H1 (cell line): ENCODE measurements around the gene ZNF830. TPM values are rescaled to one million over a fixed set of nuclear protein-coding genes. Genes with fewer than 3 reads are reported as not detected.

Experiments used
- CHD7 ChIP-seq: fragments of 300-600 bp; sonication (generic); IDR thresholded peaks from 2 replicates; pipeline ENCODE4 v1.7.1; 2012; ENCODE audit warnings: low read length, moderate library complexity, mild to moderate bottlenecking, inconsistent platforms; ENCODE audit not compliant: insufficient replicate concordance
- CREB1 ChIP-seq: IDR thresholded peaks from 2 replicates; pipeline ENCODE4 v1.6.1; 2012; ENCODE audit warnings: inconsistent platforms
- FOSL1 ChIP-seq: IDR thresholded peaks from 2 replicates; pipeline ENCODE4 v1.6.1; 2011; ENCODE audit warnings: mild to moderate bottlenecking, low read depth, low read length, moderate library complexity; ENCODE audit not compliant: insufficient read depth
- HDAC2 ChIP-seq, 2 experiments: fragments of 300-600 bp in 1 of 2; sonication (generic) in 1 of 2; IDR thresholded peaks; 2 replicates each; pipeline ENCODE4 v1.6.1; 2011 to 2012; ENCODE audit warnings: low read depth in 2 of 2, low read length in 2 of 2, mild to moderate bottlenecking in 2 of 2, moderate library complexity in 2 of 2, borderline replicate concordance in 1 of 2, inconsistent platforms in 1 of 2
- PHF8 ChIP-seq: fragments of 200-600 bp; sonication (generic); conservative IDR thresholded peaks from 2 replicates; pipeline ENCODE4 v1.7.1; 2012; ENCODE audit warnings: low read depth, mild to moderate bottlenecking, inconsistent platforms, low read length, moderate library complexity
- POLR2A ChIP-seq, 2 experiments: IDR thresholded peaks; 1 replicate in 1 of 2; 2 replicates in 1 of 2; pipeline ENCODE4 v1.6.1; 2011; ENCODE audit warnings: low read depth in 2 of 2, low read length in 2 of 2, mild to moderate bottlenecking in 2 of 2; ENCODE audit errors: control extremely low read depth in 1 of 2
- SP1 ChIP-seq: IDR thresholded peaks from 2 replicates; pipeline ENCODE4 v1.6.1; 2011; ENCODE audit warnings: low read depth, low read length
- TAF7 ChIP-seq: optimal IDR thresholded peaks from 2 replicates; pipeline ENCODE3; 2011; ENCODE audit warnings: low read depth, mild to moderate bottlenecking, inconsistent platforms, low read length, moderate library complexity, borderline replicate concordance
- TBP ChIP-seq: IDR thresholded peaks from 2 replicates; pipeline ENCODE4 v1.6.1; 2011; ENCODE audit warnings: low read depth, low read length, improper control_type of control experiment
- polyA plus RNA-seq, 7 experiments: library from polyadenylated mRNA; depleted of rRNA in 3 of 7; stranded (reverse) in 5 of 7; unstranded in 2 of 7; fragments of >200 nt in 5 of 7; fragments of 200-250 nt in 2 of 7; gene quantifications; 1 replicate in 5 of 7; 2 replicates in 1 of 7; 4 replicates in 1 of 7; pipeline versions ENCODE4 v1.2.1 to v1.2.3, GENCODE V29; 2011 to 2013; ENCODE audit warnings: missing spikeins in 2 of 7, mixed read lengths in 2 of 7
- total RNA-seq: library from RNA; stranded (reverse); fragmentation: NEBNext Ultra II Directional; extraction: Animal tissue kit (Norgen Biotek cat#: 25700); gene quantifications from 2 replicates; pipeline ENCODE4 v1.2.1, GENCODE V29; 2021

ZNF830 gene
- total and polyA plus RNA-seq, 2 of the 8 experiments (the other 6 are each of a cell fraction or from before 2014, with no cell fraction given) = 4.2 to 19.9 TPM

- TF ChIP-seq TBP (peak; percentile 60), PHF8 (peak; percentile 63), CHD7 (no peak), FOSL1 (no peak), CREB1 (0 out of 2 replicates have a peak, but pooled peaks have one; percentile 5), TAF7 (peak; percentile 6), HDAC2 (IDR thresholded peaks at IDR 0.05; ENCODE audit: borderline replicate concordance in 1 of 2, low read depth in 2 of 2, low read length in 2 of 2) (0 out of 4 replicates have a peak, but pooled peaks of 1 of the 2 experiments have one; percentile 22), SP1 (no peak), POLR2A (IDR thresholded peaks at IDR 0.05; ENCODE audit: control extremely low read depth in 1 of 2, low read depth in 2 of 2, low read length in 2 of 2) (peak; percentile 45 to 80)
Observed at GRCh38 chr17:34980681-34981537, 19.6 kb downstream of the ZNF830 start (continued).
